GM12865 (cell line): ENCODE measurements around the gene HARS1.

Experiments used
- DNase-seq: peaks from one replicate; pipeline ENCODE4 v3.0.0; 2010; ENCODE audit warnings: low read depth
- H3K4me3 ChIP-seq: 2 replicates; pipeline ENCODE4 v1.5.1; 2011; ENCODE audit warnings: mild to moderate bottlenecking, low read depth, low read length, control low read depth
- CTCF ChIP-seq: IDR thresholded peaks from 2 replicates; pipeline ENCODE4 v1.5.1; 2011; ENCODE audit warnings: low read length, control low read depth, low read depth, inconsistent platforms; ENCODE audit not compliant: insufficient read depth; ENCODE audit errors: missing control alignments

HARS1 gene

GRCh38 chr5:140633021-140633471 is 58.1 kb downstream of the HARS1 start, which contains the start of gene CD14:
CD14 (minus strand) TSS chr5:140633175; CDS start chr5:140633071, 104 bp downstream.
- no peak for TF ChIP-seq CTCF

GRCh38 chr5:140632366-140633020 is 58.7 kb downstream of the HARS1 start:
- DNase-seq: peak; percentile 69
- TF ChIP-seq CTCF: no peak
- peak overlapping the region; percentile 48 for H3K4me3 ChIP-seq

More at GRCh38 chr5:140633021-140633471, 58.1 kb downstream of the HARS1 start, which contains the start of gene CD14:
- no peak for DNase-seq
- peak within 1 kb of the TSS; percentile 48 for H3K4me3 ChIP-seq

- DNase-seq: no peak
- TF ChIP-seq CTCF: no peak
- H3K4me3 ChIP-seq: peak overlapping the region; percentile 48
These were observed 59.3 kb downstream of the HARS1 start for GRCh38 chr5:140631831-140632365.

GRCh38 chr5:140631036-140631417 is 60.1 kb downstream of the HARS1 start:
- TF ChIP-seq CTCF: no peak
- no peak overlapping the region for H3K4me3 ChIP-seq
- DNase-seq: no peak

GRCh38 chr5:140630292-140631035 is 60.7 kb downstream of the HARS1 start:
- H3K4me3 ChIP-seq: no peak overlapping the region
- no peak for DNase-seq
- no peak for TF ChIP-seq CTCF

- no peak for TF ChIP-seq CTCF
- no peak for DNase-seq
- H3K4me3 ChIP-seq: no peak overlapping the region
These were observed 62.5 kb downstream of the HARS1 start for GRCh38 chr5:140628711-140629110.
